H9 (cell line): ENCODE data around the gene HEPN1. TPM values are rescaled to one million over a fixed set of nuclear protein-coding genes. Genes with fewer than 3 reads are reported as not detected.

ENCODE experiments used
- DNase-seq: peaks from one replicate; pipeline ENCODE4 v3.0.0-alpha.2; 2017
- H2AFZ ChIP-seq: one replicate; pipeline ENCODE4 v1.6.1; 2013; ENCODE audit warnings: mild to moderate bottlenecking, low read length, control low read depth, moderate library complexity
- H2AK5ac ChIP-seq: 2 replicates; pipeline ENCODE4 v1.6.1; 2013; ENCODE audit warnings: low read length, control low read depth, mixed read lengths; ENCODE audit not compliant: insufficient read length
- H2BK120ac ChIP-seq: one replicate; pipeline ENCODE4 v1.6.1; 2013; ENCODE audit warnings: low read depth, mild to moderate bottlenecking, low read length, control low read depth, inconsistent platforms; ENCODE audit not compliant: poor library complexity, severe bottlenecking
- H2BK12ac ChIP-seq: 2 replicates; pipeline ENCODE4 v1.6.1; 2013; ENCODE audit warnings: low read length, control low read depth, mixed read lengths, low read depth; ENCODE audit not compliant: insufficient read length
- H2BK15ac ChIP-seq: 2 replicates; pipeline ENCODE4 v1.6.1; 2013; ENCODE audit warnings: low read depth, low read length, control low read depth
- H2BK20ac ChIP-seq: one replicate; pipeline ENCODE4 v1.6.1; 2013; ENCODE audit warnings: low read depth, mild to moderate bottlenecking, low read length, control low read depth, inconsistent platforms; ENCODE audit not compliant: poor library complexity, severe bottlenecking
- H2BK5ac ChIP-seq: 2 replicates; pipeline ENCODE4 v1.6.1; 2013; ENCODE audit warnings: low read length, control low read depth, mixed read lengths; ENCODE audit not compliant: insufficient read length
- H3K14ac ChIP-seq: 2 replicates; pipeline ENCODE4 v1.6.1; 2013; ENCODE audit warnings: low read length, control low read depth; ENCODE audit not compliant: insufficient read depth
- H3K18ac ChIP-seq: 2 replicates; pipeline ENCODE4 v1.6.1; 2013; ENCODE audit warnings: low read depth, mild to moderate bottlenecking, mixed read lengths, low read length, control low read depth; ENCODE audit not compliant: insufficient read length
- H3K23ac ChIP-seq: 2 replicates; pipeline ENCODE4 v1.6.1; 2013; ENCODE audit warnings: low read length, control low read depth, mixed read lengths, low read depth; ENCODE audit not compliant: insufficient read length
- H3K23me2 ChIP-seq: 2 replicates; pipeline ENCODE4 v1.6.1; 2013; ENCODE audit warnings: low read depth, mild to moderate bottlenecking, mixed read lengths, low read length, control low read depth; ENCODE audit not compliant: insufficient read length, poor library complexity, severe bottlenecking
- H3K27ac ChIP-seq: 2 replicates; pipeline ENCODE4 v1.5.1; 2013; ENCODE audit warnings: low read length, control low read depth, mixed read lengths, low read depth; ENCODE audit not compliant: insufficient read length
- H3K27me3 ChIP-seq: 2 replicates; pipeline ENCODE4 v1.6.1; 2013; ENCODE audit warnings: low read length, control low read depth, inconsistent platforms; ENCODE audit not compliant: insufficient read depth
- H3K4ac ChIP-seq: 2 replicates; pipeline ENCODE4 v1.6.1; 2013; ENCODE audit warnings: low read depth, mild to moderate bottlenecking, control low read depth, inconsistent platforms, low read length, moderate library complexity
- H3K4me1 ChIP-seq: 2 replicates; pipeline ENCODE4 v1.6.1; 2013; ENCODE audit warnings: low read length, control low read depth, inconsistent platforms; ENCODE audit not compliant: insufficient read depth
- H3K4me2 ChIP-seq: 2 replicates; pipeline ENCODE4 v1.6.1; 2013; ENCODE audit warnings: low read length, control low read depth, mixed read lengths; ENCODE audit not compliant: insufficient read length, insufficient read depth
- H3K56ac ChIP-seq: 2 replicates; pipeline ENCODE4 v1.6.1; 2013; ENCODE audit warnings: low read depth, mild to moderate bottlenecking, mixed read lengths, low read length, control low read depth; ENCODE audit not compliant: insufficient read length
- H3K79me1 ChIP-seq: 2 replicates; pipeline ENCODE4 v1.6.1; 2013; ENCODE audit warnings: low read depth, mild to moderate bottlenecking, moderate library complexity, low read length, control low read depth, inconsistent platforms; ENCODE audit not compliant: insufficient read depth, poor library complexity, severe bottlenecking
- H3K79me2 ChIP-seq: 2 replicates; pipeline ENCODE4 v1.6.1; 2013; ENCODE audit warnings: low read length, control low read depth, inconsistent platforms; ENCODE audit not compliant: insufficient read depth
- H3K9ac ChIP-seq: 2 replicates; pipeline ENCODE4 v1.6.1; 2013; ENCODE audit warnings: low read length, control low read depth, mixed read lengths; ENCODE audit not compliant: insufficient read length; ENCODE audit errors: extremely low read depth
- H3K9me3 ChIP-seq: one replicate; pipeline ENCODE4 v1.6.1; 2013; ENCODE audit warnings: low read depth, low read length, inconsistent platforms; ENCODE audit not compliant: control insufficient read depth
- H3T11ph ChIP-seq: one replicate; pipeline ENCODE4 v1.6.1; 2013; ENCODE audit warnings: mild to moderate bottlenecking, low read length, control low read depth, inconsistent platforms
- H4K20me1 ChIP-seq: one replicate; pipeline ENCODE4 v1.6.1; 2013; ENCODE audit not compliant: control insufficient read depth, insufficient read length, insufficient read depth
- H4K5ac ChIP-seq: 2 replicates; pipeline ENCODE4 v1.6.1; 2013; ENCODE audit warnings: low read depth, mild to moderate bottlenecking, mixed read lengths, low read length, control low read depth; ENCODE audit not compliant: insufficient read length
- H4K8ac ChIP-seq: replicated peaks from 2 replicates; pipeline ENCODE4 v1.6.1; 2013; ENCODE audit warnings: low read length, control low read depth, mixed read lengths, low read depth; ENCODE audit not compliant: insufficient read length
- H4K91ac ChIP-seq: 2 replicates; pipeline ENCODE4 v1.6.1; 2013; ENCODE audit warnings: low read depth, mild to moderate bottlenecking, moderate library complexity, mixed read lengths, low read length, control low read depth; ENCODE audit not compliant: insufficient read length
- H3K27ac Mint-ChIP-seq, 3 experiments: 2 replicates in 2 of 3; 3 replicates in 1 of 3; pipeline ENCODE4 v1.8.0; 2020 to 2021; ENCODE audit warnings: mixed read lengths in 3 of 3, mild to moderate bottlenecking in 1 of 3, moderate library complexity in 1 of 3
- H3K27me3 Mint-ChIP-seq: 2 replicates; pipeline ENCODE4 v1.8.0; 2021; ENCODE audit warnings: low read depth, mild to moderate bottlenecking, moderate library complexity, mixed read lengths
- H3K36me3 Mint-ChIP-seq, 3 experiments: 2 replicates in 2 of 3; 3 replicates in 1 of 3; pipeline ENCODE4 v1.8.0; 2020 to 2021; ENCODE audit warnings: low read depth in 3 of 3, mixed read lengths in 3 of 3; ENCODE audit not compliant: insufficient read depth in 1 of 3
- H3K4me1 Mint-ChIP-seq, 2 experiments: 2 replicates each; pipeline ENCODE4 v1.8.0; 2020; ENCODE audit warnings: mixed read lengths in 2 of 2
- H3K4me3 Mint-ChIP-seq, 2 experiments: 2 replicates in 1 of 2; 3 replicates in 1 of 2; pipeline ENCODE4 v1.8.0; 2020 to 2021; ENCODE audit warnings: mild to moderate bottlenecking in 2 of 2, mixed read lengths in 2 of 2, moderate library complexity in 1 of 2
- H3K9me3 Mint-ChIP-seq, 2 experiments: 2 replicates in 1 of 2; 3 replicates in 1 of 2; pipeline ENCODE4 v1.8.0; 2020; ENCODE audit warnings: mild to moderate bottlenecking in 2 of 2, mixed read lengths in 2 of 2, moderate library complexity in 1 of 2
- WGBS: extraction: QIAGEN DNeasy Blood & Tissue Kit; methylation state at CpG from one replicate; pipeline ENCODE4 v1.1.7; 2013; ENCODE audit warnings: missing lambda C conversion rate, low lambda C conversion rate, mixed read lengths; ENCODE audit not compliant: insufficient read length; ENCODE audit errors: extremely low coverage; 5-methylcytosine and 5-hydroxymethylcytosine counted together
- total RNA-seq: library from RNA; stranded (reverse); gene quantifications from 2 replicates; pipeline ENCODE4 v1.2.1, GENCODE V29; 2021
- TF ChIP-seq, protein P1 (sequence below): fragments of 200-600 bp; sonication (generic); conservative IDR thresholded peaks from 3 replicates; pipeline ENCODE4 v1.8.0; 2021; ENCODE audit warnings: antibody characterized with exemption, mild to moderate bottlenecking

The HEPN1 gene
- total RNA-seq, 1 experiment from 2014 or later: not detected

DNA sequence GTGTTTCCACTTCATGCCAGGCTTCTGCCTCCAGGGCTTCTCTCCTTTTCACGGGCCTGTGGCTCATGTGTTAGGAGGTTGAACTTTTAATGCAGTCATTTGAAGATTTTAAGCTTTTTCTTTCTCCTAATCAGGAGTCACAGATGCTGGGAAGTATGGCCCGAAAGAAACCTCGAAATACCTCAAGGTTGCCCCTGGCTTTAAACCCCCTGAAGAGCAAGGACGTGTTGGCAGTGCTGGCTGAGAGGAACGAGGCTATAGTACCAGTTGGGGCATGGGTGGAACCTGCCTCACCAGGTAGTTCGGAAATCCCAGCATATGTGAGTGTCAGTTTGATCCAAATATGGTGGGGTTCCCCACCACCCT, 35.5 kb downstream of the HEPN1 start:
- Mint-ChIP-seq H3K27me3 (peaks cover 1% of the 10 kb centered on the region), H3K9me3 (no peaks in the 10 kb centered on the region), H3K4me3 (no peak overlapping the region), H3K27ac (no peak overlapping the region), H3K4me1 (no peaks in the 10 kb centered on the region), H3K36me3 (no peaks in the 10 kb centered on the region; a peak in 1 of 7 replicates)
- Histone ChIP-seq H3K79me2 (no peaks in the 10 kb centered on the region), H2BK120ac (no peak overlapping the region), H3K4me1 (no peaks in the 10 kb centered on the region; the same call in 1 of the 2 replicates), H2BK15ac (no peak overlapping the region), H3K4ac (no peak overlapping the region), H4K5ac (no peak overlapping the region), H4K20me1 (no peaks in the 10 kb centered on the region), H3K27ac (no peak overlapping the region), H4K91ac (no peak overlapping the region), H3K79me1 (no peaks in the 10 kb centered on the region), H2AFZ (no peak overlapping the region), H3K27me3 (no peaks in the 10 kb centered on the region), H2BK5ac (no peak overlapping the region), H3T11ph (no peak overlapping the region), H3K23ac (no peak overlapping the region), H3K4me2 (peak overlapping the region; percentile 79), H3K56ac (no peak overlapping the region), H3K23me2 (peaks cover 8% of the 10 kb centered on the region), H3K9me3 (no peaks in the 10 kb centered on the region), H3K9ac (no peak overlapping the region), H3K18ac (no peak overlapping the region), H3K14ac (no peak overlapping the region), H2BK12ac (no peak overlapping the region), H2AK5ac (no peak overlapping the region), H2BK20ac (no peak overlapping the region), H4K8ac (no peak overlapping the region)
- TF ChIP-seq, protein P1, sequence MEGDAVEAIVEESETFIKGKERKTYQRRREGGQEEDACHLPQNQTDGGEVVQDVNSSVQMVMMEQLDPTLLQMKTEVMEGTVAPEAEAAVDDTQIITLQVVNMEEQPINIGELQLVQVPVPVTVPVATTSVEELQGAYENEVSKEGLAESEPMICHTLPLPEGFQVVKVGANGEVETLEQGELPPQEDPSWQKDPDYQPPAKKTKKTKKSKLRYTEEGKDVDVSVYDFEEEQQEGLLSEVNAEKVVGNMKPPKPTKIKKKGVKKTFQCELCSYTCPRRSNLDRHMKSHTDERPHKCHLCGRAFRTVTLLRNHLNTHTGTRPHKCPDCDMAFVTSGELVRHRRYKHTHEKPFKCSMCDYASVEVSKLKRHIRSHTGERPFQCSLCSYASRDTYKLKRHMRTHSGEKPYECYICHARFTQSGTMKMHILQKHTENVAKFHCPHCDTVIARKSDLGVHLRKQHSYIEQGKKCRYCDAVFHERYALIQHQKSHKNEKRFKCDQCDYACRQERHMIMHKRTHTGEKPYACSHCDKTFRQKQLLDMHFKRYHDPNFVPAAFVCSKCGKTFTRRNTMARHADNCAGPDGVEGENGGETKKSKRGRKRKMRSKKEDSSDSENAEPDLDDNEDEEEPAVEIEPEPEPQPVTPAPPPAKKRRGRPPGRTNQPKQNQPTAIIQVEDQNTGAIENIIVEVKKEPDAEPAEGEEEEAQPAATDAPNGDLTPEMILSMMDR: no peak
- DNase-seq: no peak
- no CpG with 5 or more reads among the region's 6 CpGs for WGBS
